ENCODE measurements around the gene NEGR1. TPM values are rescaled to one million over a fixed set of nuclear protein-coding genes. Genes with fewer than 3 reads are reported as not detected.

NEGR1 gene
- total RNA-seq, 1 experiment from 2014 or later: 2.9 TPM

DNA sequence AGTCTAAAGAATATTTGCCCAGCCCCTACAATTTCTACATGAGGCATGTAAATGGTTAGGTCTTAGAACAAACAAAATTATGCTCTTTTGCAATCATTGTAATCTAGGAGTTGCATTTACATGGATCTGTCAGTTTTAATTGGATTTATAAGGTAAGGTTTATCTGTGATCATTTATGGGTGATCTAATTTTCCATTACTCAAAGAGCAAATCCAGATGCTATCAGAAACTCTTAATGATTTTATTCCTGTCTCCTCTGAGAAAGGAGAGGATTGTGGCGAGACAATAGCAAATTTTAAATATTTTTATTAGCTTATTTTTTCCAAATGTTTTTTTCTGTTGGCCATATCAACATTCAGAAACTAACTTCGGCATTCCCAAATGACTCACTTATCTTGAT, 14.2 kb upstream of the NEGR1 start:
- Mint-ChIP-seq H3K4me1 (peaks cover 7% of the 10 kb centered on the region), H3K27ac (no peak overlapping the region), H3K9me3 (no peaks in the 10 kb centered on the region), H3K27me3 (ENCODE audit: low read depth) (no peaks in the 10 kb centered on the region), H3K36me3 (no peaks in the 10 kb centered on the region), H3K4me3 (no peak overlapping the region)
- DNase-seq (ENCODE audit: low spot score) (no peak), ATAC-seq (no peak)
- POLR2A ChIA-PET: no interaction called here
- CTCF ChIA-PET: no interaction called here
- TF ChIP-seq, protein P1, sequence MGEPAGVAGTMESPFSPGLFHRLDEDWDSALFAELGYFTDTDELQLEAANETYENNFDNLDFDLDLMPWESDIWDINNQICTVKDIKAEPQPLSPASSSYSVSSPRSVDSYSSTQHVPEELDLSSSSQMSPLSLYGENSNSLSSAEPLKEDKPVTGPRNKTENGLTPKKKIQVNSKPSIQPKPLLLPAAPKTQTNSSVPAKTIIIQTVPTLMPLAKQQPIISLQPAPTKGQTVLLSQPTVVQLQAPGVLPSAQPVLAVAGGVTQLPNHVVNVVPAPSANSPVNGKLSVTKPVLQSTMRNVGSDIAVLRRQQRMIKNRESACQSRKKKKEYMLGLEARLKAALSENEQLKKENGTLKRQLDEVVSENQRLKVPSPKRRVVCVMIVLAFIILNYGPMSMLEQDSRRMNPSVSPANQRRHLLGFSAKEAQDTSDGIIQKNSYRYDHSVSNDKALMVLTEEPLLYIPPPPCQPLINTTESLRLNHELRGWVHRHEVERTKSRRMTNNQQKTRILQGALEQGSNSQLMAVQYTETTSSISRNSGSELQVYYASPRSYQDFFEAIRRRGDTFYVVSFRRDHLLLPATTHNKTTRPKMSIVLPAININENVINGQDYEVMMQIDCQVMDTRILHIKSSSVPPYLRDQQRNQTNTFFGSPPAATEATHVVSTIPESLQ (CRISPR knock-in tag; IDR thresholded peaks at IDR 0.05): no peak
- TF ChIP-seq SP1 (CRISPR knock-in tag; conservative IDR thresholded peaks at IDR 0.05) (no peak), PRDM15 (CRISPR knock-in tag; IDR thresholded peaks at IDR 0.05) (no peak), CREB1 (CRISPR knock-in tag; IDR thresholded peaks at IDR 0.05) (no peak), TP53 (CRISPR knock-in tag; IDR thresholded peaks at IDR 0.05) (no peak), ZNF396 (CRISPR knock-in tag; IDR thresholded peaks at IDR 0.05; ENCODE audit: borderline replicate concordance) (no peak)

GRCh38 chr1:72288886-72289285, 6.5 kb upstream of the NEGR1 start:
- Mint-ChIP-seq H3K27ac (no peak overlapping the region), H3K4me1 (peaks cover 3% of the 10 kb centered on the region), H3K36me3 (no peaks in the 10 kb centered on the region), H3K9me3 (no peaks in the 10 kb centered on the region), H3K27me3 (ENCODE audit: low read depth) (no peaks in the 10 kb centered on the region), H3K4me3 (no peak overlapping the region)
- no peak for TF ChIP-seq CTCF (IDR thresholded peaks at IDR 0.05)
- no peak for TF ChIP-seq SMAD3 (CRISPR knock-in tag; IDR thresholded peaks at IDR 0.05; ENCODE audit: borderline replicate concordance)
- TF ChIP-seq GABPB1 (CRISPR knock-in tag; IDR thresholded peaks at IDR 0.05): no peak
- TF ChIP-seq NR2C2 (CRISPR knock-in tag; IDR thresholded peaks at IDR 0.05): no peak
- TF ChIP-seq ZNF138 (CRISPR knock-in tag; conservative IDR thresholded peaks at IDR 0.05): no peak
- no peak for TF ChIP-seq PRDM15 (CRISPR knock-in tag; IDR thresholded peaks at IDR 0.05)
- POLR2A ChIA-PET: no interaction called here
- CTCF ChIA-PET: interaction anchor here (0.7 kb wide), 1 partner anchor 10 kb away, joined by 3 read pairs; no protein-coding TSS in a partner anchor
- no peak for DNase-seq (ENCODE audit: low spot score)
- ATAC-seq: no peak

DNA sequence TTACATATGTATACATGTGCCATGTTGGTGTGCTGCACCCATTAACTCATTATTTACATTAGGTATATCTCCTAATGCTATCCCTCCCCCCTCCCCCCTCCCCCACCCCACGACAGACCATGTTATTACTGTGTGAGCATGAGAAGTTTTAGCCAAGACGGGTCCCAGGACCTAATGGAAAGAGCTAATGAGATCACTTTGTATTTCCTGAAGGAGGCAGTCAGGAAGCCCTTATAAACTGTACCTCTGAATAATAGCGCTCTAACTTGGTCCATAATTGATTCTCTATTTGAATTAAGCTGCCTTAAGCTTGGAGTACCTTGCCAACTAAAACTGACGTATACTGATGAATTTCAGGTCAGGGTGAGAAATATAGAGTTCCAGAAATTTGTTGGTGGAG, 4.1 kb upstream of the NEGR1 start:
- ChIA-PET CTCF (interaction anchor here (3.6 kb wide), 1 partner anchor 13 kb away, joined by 9 read pairs; no protein-coding TSS in a partner anchor), POLR2A (no interaction called here)
- no peak overlapping the region for H3K4me3 Mint-ChIP-seq
- ATAC-seq (no peak), DNase-seq (ENCODE audit: low spot score) (no peak)
- no peak overlapping the region for H3K27ac Mint-ChIP-seq
- no peaks in the 10 kb centered on the region for H3K36me3 Mint-ChIP-seq
- TF ChIP-seq CDX4 (CRISPR knock-in tag; IDR thresholded peaks at IDR 0.05; ENCODE audit: borderline replicate concordance) (no peak), ZNF219 (CRISPR knock-in tag; IDR thresholded peaks at IDR 0.05; ENCODE audit: borderline replicate concordance) (no peak), MXD4 (CRISPR knock-in tag; IDR thresholded peaks at IDR 0.05; ENCODE audit: borderline replicate concordance) (no peak), ESRRA (CRISPR knock-in tag; IDR thresholded peaks at IDR 0.05; ENCODE audit: borderline replicate concordance) (no peak), SMAD3 (CRISPR knock-in tag; IDR thresholded peaks at IDR 0.05; ENCODE audit: borderline replicate concordance) (no peak), FOXP1 (CRISPR knock-in tag; IDR thresholded peaks at IDR 0.05; ENCODE audit: borderline replicate concordance) (no peak)
- TF ChIP-seq, protein P2, sequence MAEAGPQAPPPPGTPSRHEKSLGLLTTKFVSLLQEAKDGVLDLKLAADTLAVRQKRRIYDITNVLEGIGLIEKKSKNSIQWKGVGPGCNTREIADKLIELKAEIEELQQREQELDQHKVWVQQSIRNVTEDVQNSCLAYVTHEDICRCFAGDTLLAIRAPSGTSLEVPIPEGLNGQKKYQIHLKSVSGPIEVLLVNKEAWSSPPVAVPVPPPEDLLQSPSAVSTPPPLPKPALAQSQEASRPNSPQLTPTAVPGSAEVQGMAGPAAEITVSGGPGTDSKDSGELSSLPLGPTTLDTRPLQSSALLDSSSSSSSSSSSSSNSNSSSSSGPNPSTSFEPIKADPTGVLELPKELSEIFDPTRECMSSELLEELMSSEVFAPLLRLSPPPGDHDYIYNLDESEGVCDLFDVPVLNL (CRISPR knock-in tag; IDR thresholded peaks at IDR 0.05; ENCODE audit: borderline replicate concordance, low read depth): no peak
- TF ChIP-seq, protein P3, sequence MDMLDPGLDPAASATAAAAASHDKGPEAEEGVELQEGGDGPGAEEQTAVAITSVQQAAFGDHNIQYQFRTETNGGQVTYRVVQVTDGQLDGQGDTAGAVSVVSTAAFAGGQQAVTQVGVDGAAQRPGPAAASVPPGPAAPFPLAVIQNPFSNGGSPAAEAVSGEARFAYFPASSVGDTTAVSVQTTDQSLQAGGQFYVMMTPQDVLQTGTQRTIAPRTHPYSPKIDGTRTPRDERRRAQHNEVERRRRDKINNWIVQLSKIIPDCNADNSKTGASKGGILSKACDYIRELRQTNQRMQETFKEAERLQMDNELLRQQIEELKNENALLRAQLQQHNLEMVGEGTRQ (CRISPR knock-in tag; IDR thresholded peaks at IDR 0.05): no peak
- no peaks in the 10 kb centered on the region for H3K9me3 Mint-ChIP-seq
- H3K4me1 Mint-ChIP-seq: peaks cover 7% of the 10 kb centered on the region
- H3K27me3 Mint-ChIP-seq (ENCODE audit: low read depth): peaks cover 8% of the 10 kb centered on the region
